HG02798 (cell line): ENCODE measurements around the gene ZNF521.

ENCODE experiments used
- ATAC-seq: cut with Tn5 transposase; IDR thresholded peaks from one replicate; pipeline ENCODE4 v1.9.1; 2021; ENCODE audit warnings: mild to moderate bottlenecking; ENCODE audit not compliant: unreplicated experiment, poor library complexity

ZNF521 gene

DNA sequence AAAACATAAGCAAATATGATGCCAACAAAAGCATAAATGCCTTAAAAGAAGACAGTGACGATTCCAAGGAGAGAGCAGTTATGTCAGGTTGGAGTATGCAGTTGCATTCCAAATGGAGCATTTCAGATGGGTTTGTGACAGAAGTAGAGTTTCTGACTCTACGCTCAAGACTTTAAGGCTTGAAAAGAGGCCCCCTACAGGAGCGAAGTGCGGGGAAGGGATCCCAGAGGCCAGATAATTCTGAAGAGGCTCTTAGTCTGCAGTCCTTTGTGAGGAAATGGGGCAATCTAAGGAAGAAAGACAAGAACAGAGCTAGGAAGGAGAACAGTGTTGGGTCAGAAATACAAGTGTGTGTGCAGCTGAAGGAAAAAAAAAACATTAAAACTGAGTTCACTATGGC, 95.5 kb downstream of the ZNF521 start:
- ATAC-seq, result no peak

DNA sequence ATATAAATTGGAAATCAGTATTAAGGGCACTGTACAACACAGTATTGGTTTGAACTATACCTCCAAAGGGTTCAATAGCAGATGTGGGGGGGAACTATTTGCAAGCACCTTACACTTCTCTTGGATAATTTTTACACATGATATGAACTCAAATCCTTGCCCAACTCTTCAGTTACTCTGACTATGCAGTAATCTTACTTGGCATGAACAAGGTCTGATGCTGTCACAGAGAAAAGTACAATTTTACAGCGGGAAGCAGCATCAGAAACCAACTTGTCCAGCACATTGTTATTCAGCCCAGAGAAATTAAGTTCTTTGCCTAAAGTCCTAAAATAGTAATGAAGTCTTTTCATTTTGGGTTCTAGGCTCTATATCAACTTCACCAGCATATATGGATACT, 98.2 kb downstream of the ZNF521 start:
- no peak for ATAC-seq

DNA sequence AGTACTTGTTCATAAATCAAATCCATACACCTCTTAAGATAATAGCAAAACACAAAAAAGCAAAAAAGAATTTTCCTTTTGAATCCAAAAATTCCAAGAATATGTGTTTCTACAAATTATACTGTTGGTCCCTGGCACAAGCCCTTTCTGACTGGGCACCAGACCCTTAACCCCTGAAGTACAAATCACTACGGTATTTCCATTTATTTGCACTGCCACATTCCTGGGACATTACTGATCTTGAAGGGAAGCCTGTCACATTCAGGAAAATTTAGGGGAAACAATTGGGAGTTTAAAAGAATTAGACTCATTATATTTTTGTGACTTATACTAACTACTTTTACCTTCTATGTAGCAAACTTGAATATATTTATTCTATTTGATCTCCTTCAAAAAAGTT, 98.8 kb downstream of the ZNF521 start:
- no peak for ATAC-seq

DNA sequence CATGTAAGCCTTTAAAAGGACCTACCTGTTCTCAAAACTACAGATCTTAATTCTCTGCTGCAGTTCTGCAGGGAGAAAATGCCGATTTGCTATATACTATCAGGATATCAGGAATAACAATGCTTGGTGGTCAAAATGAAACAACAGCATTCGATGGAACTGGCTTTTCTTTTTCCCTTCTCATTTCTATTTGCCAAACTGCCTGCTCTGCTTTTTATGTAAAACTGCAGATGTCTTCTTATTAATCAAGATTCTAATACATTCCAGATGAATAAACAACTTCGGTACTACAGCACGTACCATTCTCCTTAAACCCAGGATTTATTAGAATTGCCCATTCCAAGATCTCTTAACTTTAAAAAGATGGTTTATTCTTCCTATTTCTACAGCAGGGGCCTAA, 100.9 kb downstream of the ZNF521 start:
- ATAC-seq, result no peak

DNA sequence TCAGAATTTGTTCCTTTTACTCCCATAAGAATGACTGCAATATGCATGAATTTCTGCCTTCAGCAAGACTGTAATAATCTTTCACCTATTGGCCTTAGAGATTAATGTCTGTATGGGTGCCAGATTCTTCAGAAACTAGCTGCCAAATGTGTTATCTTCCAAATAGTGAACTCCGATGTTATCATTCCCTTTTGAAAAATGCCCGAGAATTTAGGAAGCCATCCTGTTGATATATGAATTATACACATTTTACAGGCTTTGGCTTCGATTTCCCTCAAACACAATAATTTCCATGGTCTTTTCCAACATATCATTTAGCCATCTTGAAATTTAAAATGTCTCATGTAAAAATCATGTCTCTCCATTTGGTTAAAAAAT, 101.5 kb downstream of the ZNF521 start:
- no peak for ATAC-seq

DNA sequence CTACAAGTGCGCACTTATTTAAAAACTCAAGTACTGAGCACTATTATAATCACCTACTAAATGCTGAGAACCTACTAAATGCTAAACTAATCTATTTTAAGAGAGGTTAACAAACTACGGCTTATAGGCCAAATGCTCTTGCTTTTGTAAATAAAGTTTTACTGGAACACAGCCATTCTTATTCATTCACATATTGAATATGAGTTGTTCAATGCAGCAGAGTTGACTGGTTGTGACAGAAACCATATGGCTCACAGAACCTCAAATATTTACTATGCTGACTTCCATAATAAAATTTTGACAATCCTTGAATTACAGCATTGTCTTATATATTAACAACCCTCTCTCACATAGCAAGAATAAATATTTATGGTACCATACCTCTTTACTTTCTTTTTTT, 103.2 kb downstream of the ZNF521 start:
- ATAC-seq, result no peak

DNA sequence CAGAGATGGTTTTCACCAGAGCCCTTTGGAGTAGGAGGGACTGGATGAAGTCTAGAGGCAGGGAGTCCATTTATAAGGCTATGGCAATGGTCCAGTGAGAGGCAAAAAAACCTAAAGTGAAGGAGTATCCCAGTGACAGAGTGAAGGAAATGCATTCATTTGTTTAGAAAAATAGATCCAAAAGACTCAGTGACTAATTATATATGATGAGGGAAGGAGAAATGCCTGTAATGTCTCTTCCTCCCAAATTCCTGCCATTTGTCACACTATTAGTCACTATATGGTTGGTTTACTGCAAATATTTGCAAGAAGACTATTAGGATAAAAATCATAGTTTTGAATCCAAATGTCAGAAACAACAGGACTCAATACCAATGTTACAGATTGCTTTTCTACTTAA, 104.2 kb downstream of the ZNF521 start:
- no peak for ATAC-seq

DNA sequence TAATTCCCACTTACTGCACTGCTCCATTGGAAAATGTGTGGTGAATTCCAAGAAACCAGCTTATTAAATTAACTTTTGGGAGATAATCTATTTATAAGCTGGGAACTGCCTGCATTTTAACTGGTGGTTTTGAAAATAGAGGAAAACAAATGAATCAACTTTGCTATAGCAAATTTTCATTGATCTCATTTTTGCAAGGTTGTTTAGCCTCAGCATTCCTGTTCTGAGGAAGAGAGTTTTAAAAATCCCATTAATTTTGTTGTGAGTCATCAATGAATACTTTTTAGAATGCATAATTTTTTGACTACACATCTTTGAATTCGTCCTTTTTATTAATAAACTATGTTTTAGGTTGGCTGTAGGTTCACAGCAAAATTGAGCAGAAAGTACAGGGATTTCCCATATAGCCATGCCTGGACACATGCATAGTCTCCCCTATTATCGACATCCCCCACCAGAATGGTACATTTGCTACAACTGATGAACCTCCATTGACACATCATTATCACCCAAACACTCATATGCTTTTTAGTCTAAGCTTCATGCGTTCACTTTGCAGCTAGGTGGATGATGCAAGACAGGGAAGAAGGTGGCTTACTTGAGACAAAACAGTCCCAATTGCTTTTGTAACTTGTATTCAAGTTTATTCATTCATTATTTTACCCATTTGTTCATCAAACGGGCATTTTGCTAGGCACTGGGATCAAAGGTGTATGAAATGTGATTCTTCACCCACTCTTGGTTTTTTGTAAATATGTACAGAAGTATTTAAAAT, 106.9 kb downstream of the ZNF521 start:
- no peak for ATAC-seq

DNA sequence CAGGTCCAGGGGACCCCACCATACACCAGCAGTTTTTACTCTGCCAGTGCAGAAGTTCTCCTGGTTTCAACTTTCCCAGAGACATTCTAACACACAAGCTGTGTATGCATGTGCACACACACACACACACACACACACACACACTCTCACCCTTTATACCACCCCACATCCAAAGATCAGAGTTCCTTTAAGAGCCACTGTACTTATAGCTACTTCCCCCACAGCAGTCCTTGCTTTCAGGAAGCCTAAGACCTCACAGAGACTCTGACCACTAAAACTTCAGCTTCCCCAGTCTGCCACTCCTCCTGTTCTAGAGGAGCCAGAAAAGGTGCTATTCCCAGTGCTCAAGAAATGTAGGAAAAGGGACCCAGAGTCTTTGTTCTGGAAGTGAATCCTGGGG, 107.8 kb downstream of the ZNF521 start:
- ATAC-seq, result no peak

DNA sequence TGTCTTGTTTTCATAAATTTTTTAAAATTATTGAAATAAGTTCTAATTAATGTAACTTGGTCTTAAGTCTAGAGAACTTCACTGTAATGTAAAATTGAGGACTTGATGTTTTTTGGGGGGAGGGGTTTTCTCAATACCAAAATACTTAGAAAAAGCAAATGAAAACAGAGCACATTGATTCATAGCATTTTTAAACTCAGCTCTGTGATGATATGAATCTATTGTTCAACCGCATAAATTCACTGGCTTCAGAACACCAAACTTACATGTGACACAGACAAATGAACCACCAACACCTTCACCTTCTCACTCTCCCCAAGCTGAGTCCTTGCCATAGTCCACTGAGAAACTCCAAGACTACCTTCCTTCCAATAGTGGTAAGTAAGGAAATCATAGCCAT, 108.2 kb downstream of the ZNF521 start:
- no peak for ATAC-seq

DNA sequence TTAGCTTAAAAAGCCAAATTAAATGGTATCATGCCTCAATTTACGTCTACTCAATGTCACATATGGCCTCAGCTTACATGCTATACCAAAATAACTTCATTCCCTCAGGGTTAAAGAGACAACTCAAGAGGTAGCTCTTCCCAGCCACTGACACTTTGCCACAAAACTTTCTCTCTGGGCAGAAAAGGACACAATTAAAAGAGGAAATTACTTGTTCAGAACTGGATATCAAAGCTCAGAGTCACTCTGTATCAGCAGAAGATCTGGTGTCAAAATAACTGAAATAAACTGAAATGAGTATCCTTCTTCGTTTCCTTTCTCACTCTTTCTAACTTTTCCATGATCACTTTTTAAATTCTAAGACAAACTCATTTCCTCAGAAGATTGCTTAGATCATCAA, 108.7 kb downstream of the ZNF521 start:
- ATAC-seq, result no peak

DNA sequence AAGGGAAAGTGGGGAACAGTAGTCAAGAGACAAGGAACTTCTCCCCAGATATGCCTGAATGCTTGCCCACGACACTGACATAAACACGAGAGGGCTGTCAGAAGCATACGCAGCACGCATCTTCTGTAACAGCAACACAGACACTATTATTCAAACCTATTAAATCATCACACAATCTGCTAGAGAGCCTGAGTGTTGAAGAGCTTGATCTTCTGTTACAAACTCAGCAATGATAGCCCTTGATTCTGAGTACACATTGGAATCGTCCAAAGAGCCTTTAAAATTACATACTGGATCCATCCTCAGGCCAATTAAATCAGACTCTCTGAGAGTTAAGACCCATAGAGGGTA, 111.6 kb downstream of the ZNF521 start:
- ATAC-seq, result no peak

DNA sequence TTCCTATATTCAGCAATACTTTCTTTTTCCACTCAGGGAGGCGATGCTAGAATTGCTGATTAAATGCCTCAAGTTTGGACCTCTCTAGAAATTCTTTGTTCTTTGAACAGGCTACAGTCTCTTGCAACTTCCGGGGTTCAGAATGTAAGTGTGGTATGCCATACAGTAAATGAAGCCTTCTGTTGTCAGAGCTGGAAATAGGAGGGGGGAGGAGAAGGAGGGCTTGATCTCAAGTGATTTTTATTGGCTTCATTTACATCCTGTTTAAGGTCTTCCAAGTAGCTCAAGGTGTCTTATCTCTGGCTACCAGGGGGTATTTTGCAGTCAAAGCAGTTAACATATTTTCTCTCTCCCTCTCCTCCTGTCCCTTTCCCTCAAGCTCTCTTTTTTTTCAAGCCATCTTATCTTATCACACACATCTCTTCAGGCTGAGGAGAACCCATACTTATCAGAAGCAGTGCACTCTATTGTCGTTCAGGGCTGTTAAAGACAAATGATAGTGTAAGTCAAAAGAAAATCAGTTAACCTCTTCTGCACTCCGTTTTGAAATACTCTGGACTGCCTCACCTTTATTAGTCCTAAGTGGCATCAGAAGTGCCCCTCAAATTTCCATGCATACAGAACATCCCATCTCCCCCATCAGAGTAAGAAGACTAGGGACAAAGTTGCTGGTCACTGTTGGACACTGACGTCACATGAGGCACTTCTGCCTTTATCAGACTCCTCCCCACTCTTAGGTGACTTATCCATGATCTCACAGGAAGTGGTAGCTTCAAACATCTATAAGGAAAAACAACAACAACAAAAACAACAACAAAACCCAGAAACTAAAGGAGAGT, 112.2 kb downstream of the ZNF521 start:
- no peak for ATAC-seq

DNA sequence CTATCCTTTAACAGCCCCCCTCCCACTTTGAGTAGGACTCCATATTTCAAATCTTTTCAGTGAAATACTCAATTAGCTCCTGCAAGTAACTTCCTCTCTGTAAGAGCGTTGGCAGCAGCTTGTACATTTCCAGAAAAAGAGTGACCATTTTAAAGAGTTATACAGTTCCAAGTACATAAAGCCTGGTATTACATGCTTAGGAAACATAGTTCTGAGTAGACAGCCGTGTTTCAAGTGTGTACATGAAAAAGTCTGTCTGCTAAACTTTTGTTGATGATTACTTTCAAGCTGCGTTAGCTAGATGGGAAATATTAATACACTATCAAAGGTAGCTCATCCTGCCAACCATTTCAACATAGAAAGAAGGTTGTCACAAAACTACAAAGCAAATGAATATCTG, 112.8 kb downstream of the ZNF521 start:
- ATAC-seq, result no peak

DNA sequence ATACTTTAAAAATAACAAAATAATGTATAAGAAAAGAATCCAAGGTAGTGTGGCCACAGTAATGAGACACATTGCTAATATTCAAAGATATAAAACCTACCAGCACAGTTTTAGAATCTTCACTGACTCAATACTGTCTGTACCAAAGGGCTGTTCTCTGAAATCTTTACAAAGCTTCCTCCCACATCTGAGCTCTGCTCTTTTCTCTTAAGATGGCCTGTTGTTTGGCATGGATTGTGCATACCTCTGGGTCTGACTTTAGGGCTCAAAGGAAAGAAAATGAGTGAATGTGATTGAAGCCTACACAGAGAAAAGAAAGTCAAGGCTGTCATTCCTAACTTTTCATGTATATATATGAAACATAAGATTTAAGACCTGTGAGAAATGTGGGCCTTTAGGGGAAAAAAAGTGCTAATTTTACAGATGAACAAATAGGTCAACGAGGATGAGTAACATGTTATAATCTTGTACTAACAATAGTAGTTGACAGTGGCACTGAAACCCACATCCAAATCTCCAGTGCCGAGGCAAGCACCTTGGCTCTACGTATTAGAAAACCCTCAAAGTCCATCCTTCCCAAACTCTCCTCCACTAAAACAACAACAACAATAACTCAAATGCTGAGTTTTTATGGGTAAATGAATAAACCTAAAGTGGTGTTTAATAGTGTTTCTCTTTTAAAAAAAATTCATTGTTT, 114.2 kb downstream of the ZNF521 start:
- ATAC-seq, result no peak

DNA sequence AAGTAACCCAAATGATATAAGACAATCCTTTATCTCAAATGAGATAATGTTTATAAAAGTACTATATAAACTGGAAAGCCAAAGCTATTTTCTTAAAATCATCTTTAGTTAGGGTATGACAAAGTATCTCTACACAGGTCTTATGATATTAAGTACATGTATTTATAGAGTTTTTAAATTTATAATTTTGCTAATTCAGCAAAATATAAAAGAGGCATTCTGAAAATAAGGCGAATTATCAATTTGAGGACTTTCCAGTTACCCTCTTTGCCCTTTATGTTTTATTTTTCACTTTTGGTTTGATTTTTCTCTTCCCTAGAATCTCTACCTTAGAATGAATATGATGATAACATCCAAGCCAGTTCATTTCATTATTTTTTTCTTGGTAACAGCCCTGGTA, 115.2 kb downstream of the ZNF521 start:
- no peak for ATAC-seq

DNA sequence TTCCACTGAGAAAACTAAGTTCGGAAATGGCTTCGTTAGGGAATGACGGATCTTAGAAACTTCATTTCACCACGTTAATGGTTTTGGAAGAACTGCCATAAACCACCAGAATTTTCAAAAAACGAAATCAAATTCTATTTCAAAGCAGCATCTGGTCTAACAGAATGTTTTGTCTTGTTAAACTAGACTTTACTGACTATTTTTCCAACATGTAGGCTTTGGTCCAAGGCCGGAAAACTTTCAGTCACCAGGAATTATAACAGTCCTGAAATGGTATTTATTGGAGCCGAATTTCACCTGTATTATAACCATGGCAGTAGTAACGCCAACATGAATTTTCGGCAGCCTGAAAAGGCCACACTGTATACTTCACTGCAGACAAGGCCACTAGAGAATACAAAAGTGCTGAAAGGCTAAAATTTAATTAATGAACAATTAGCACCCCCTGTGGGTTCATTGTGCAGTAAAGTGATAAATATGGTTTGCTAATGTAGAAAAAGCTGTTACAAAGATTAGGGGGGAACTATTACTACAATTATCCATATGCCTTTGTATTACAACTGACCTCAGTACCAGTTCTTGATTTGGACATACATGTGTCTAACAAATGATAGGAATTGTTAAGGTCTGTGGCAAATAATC, 116.4 kb downstream of the ZNF521 start:
- ATAC-seq, result no peak

DNA sequence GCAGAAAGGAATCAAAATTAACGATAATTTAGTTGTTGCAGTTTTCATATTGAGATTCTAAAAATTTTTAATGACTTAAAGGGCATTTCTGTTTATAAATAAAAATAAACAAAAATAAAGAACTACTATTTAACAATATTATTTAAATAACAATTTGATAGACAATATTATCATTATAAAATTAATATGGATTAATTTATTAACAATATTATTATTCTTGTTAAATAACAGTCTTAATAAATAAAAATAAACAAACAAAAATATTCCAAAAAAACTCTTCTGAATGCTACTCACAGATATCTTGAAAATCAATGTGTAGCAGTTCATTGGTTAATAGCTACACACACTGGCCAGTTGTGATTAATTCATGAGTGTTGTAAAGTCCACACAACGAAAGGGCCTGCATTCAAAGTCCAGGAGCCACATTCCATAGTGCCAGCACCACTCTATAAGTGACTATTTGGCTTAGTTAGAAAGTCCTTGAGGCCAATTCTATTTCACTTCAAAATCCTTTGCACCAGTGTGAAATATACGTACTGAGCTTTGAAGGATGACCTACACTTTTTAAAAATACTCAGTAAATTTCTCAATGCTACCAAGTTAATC, 117.1 kb downstream of the ZNF521 start:
- ATAC-seq, result no peak

DNA sequence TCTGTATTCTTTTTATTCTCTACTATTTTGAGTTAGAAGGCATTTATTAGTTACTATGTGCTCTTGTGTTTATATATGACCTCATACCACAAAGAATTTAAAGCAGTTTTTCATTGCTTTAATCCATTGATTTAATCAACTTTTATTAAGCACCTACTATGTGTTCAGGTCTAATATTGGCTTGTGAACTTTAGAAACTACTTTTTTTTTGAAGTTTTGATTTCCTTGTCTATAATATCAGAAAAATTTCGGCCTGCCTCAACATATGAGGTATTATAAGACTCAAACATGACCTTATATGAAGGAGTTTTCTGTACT, 117.7 kb downstream of the ZNF521 start:
- no peak for ATAC-seq

DNA sequence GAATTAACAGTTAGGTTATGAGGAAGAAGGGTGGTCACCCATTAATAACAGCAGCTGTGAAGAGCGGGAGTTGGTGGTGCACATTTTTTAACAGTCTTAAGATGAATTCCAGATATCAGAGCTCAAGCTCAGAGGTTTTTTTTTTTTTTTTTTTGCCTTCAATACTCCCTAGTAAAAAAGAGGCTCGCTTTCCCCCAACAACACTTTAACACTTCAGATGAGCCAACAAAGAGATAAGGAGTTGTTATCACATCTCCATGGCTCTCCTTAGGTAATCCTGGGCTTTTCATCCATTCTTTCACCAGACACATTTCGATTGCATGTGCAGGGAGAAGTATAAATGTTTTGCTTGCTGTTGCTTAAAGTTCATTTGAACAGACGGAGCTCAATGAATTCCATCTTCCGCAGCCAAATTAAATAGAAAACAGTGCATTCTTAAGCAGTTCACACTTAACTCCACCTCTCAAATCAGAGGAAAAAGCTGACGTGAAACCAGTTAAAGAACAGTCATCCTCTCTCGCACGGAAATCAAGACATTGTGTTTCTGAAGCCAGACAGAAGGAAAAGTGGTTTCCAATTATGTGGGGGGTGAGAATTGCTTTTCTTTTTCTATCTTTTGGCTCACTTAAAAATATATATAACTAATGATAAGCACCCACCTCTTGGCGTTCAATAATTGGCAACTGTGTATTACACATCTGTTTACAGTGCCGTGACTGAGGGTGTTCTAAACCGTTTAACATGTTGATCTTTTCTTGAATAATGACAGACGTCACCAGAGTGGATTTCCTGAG, 118.2 kb downstream of the ZNF521 start:
- no peak for ATAC-seq
